Thyroid gland (tissue), 4 donors: ENCODE measurements around the gene MID1. TPM values are rescaled to one million over a fixed set of nuclear protein-coding genes. Genes with fewer than 3 reads are reported as not detected.
A peak's percentile ranks its signal among the peaks of the same experiment; 100 is the strongest.

Source experiments
- DNase-seq, 2 donors: peaks; one replicate each; pipeline ENCODE4 v3.0.0-alpha.2; 2019
- H3K27ac ChIP-seq, 3 donors: fragments of 200-600 bp; sonication (generic); 1 replicate in 2 of 3; 2 replicates in 1 of 3; pipeline ENCODE4 v1.5.1; 2016 to 2019; ENCODE audit warnings: mild to moderate bottlenecking in 1 of 3, moderate library complexity in 1 of 3
- H3K27me3 ChIP-seq: fragments of 200-600 bp; sonication (generic); one replicate; pipeline ENCODE4 v1.5.1; 2019
- H3K36me3 ChIP-seq, 2 donors: fragments of 200-600 bp; sonication (generic); one replicate each; pipeline ENCODE4 v1.5.1; 2016 to 2019
- H3K4me1 ChIP-seq, 2 donors: fragments of 200-600 bp; sonication (generic); one replicate each; pipeline ENCODE4 v1.5.1; 2017 to 2019
- H3K4me3 ChIP-seq, 3 donors: fragments of 200-600 bp; sonication (generic); replicated peaks in 1 of 3; 1 replicate in 2 of 3; 2 replicates in 1 of 3; pipeline ENCODE4 v1.5.1; 2016; ENCODE audit warnings: mild to moderate bottlenecking in 1 of 3
- H3K9me3 ChIP-seq: fragments of 200-600 bp; sonication (generic); one replicate; pipeline ENCODE4 v1.5.1; 2017
- POLR2A ChIP-seq, 2 donors: fragments of 450-650 bp; IDR thresholded peaks; one replicate each; pipeline ENCODE4 v1.6.1; 2017; ENCODE audit warnings: antibody characterized with exemption in 2 of 2, mild to moderate bottlenecking in 2 of 2, moderate library complexity in 1 of 2
- WGBS, 2 donors: methylation state at CpG; one replicate each; pipeline ENCODE4 v1.1.5; 2017; 5-methylcytosine and 5-hydroxymethylcytosine counted together
- intact Hi-C: fragments of 100-400 bp; cut with DNase I; formaldehyde crosslinking; loops from one replicate; pipeline ENCODE4 v1.15.1; 2023
- total RNA-seq, 4 donors: library from RNA; depleted of rRNA; stranded (reverse); fragments of >200 nt; gene quantifications; one replicate each; pipeline ENCODE4 v1.2.3, GENCODE V29; 2016
- TF ChIP-seq, protein P1 (sequence below), 6 experiments: fragments of 200-600 bp in 3 of 6; fragments of 450-650 bp in 3 of 6; sonication (generic) in 3 of 6; IDR thresholded peaks; one replicate each; pipeline ENCODE4 v1.5.1; 2016 to 2019; ENCODE audit warnings: antibody characterized with exemption in 6 of 6, mild to moderate bottlenecking in 2 of 6, inconsistent platforms in 1 of 6, moderate library complexity in 1 of 6

The MID1 gene
- total RNA-seq, 4 donors from 2014 or later, result 9.5 to 19.5 (median 12.7) TPM

DNA sequence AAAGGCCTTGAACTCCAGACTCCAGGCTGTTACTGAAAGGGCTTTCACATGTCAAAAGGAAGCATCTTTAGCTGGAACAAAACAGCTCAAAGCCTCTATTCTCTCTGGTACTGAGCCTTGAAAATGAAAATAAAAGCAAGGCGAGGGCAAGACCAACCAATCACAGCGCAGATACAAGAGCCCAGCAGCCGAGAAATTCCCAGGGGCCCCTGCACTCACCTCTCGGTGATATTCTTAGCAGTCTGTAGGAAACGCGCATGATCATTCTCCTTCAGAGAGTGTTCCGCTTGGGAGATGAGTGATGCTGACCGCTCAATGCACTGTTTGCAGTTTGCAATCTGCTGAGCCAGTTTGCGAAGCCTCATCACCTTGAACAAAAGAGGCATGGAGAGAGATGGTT is 138.1 kb downstream of the MID1 start:
- no peaks in the 10 kb centered on the region for H3K9me3 ChIP-seq
- no peaks in the 10 kb centered on the region for H3K36me3 ChIP-seq
- DNase-seq, result peak; percentile 8 to 12
- 48 to 53% methylated on average over 9 of the region's 9 CpGs for WGBS, 2 donors
- TF ChIP-seq, protein P1, sequence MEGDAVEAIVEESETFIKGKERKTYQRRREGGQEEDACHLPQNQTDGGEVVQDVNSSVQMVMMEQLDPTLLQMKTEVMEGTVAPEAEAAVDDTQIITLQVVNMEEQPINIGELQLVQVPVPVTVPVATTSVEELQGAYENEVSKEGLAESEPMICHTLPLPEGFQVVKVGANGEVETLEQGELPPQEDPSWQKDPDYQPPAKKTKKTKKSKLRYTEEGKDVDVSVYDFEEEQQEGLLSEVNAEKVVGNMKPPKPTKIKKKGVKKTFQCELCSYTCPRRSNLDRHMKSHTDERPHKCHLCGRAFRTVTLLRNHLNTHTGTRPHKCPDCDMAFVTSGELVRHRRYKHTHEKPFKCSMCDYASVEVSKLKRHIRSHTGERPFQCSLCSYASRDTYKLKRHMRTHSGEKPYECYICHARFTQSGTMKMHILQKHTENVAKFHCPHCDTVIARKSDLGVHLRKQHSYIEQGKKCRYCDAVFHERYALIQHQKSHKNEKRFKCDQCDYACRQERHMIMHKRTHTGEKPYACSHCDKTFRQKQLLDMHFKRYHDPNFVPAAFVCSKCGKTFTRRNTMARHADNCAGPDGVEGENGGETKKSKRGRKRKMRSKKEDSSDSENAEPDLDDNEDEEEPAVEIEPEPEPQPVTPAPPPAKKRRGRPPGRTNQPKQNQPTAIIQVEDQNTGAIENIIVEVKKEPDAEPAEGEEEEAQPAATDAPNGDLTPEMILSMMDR (IDR thresholded peaks at IDR 0.05), result no peak
- no peak for TF ChIP-seq POLR2A (IDR thresholded peaks at IDR 0.05)
- H3K4me1 ChIP-seq, result peaks cover 0 to 5% of the 10 kb centered on the region in 2 donors
- peak overlapping the region in 1 of 3 donors; percentile 21 for H3K27ac ChIP-seq
- no peaks in the 10 kb centered on the region for H3K27me3 ChIP-seq
- intact Hi-C loops, result no loop called here
- H3K4me3 ChIP-seq, result no peak overlapping the region

DNA sequence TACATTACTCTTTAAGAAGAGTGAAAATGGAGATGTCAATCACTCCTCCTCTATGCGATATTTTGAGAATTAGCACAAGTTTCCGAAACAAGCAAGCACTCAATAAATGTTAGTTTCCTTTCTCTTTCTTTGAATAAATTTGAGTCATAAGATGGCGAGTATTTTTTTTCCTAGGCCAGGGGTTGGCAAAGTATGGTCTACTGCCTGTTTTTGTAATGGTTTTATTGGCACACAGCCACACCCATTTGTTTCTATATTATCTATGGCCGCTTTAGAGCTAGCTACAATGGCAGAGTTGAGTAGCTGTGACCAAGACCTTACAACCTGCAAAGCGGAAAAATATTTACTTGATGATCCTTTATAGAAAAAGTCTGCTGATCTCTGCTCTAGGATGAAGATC is 139.5 kb downstream of the MID1 start:
- no peaks in the 10 kb centered on the region for H3K9me3 ChIP-seq
- no peak overlapping the region for H3K27ac ChIP-seq
- no peak overlapping the region for H3K4me3 ChIP-seq
- no peaks in the 10 kb centered on the region for H3K27me3 ChIP-seq
- intact Hi-C loops, result no loop called here
- WGBS, 2 donors, result 96% methylated on average over 5 of the region's 5 CpGs
- H3K4me1 ChIP-seq, result peaks cover 0 to 5% of the 10 kb centered on the region in 2 donors
- DNase-seq, result no peak
- no peaks in the 10 kb centered on the region for H3K36me3 ChIP-seq
- TF ChIP-seq, protein P1 (IDR thresholded peaks at IDR 0.05), result no peak

DNA sequence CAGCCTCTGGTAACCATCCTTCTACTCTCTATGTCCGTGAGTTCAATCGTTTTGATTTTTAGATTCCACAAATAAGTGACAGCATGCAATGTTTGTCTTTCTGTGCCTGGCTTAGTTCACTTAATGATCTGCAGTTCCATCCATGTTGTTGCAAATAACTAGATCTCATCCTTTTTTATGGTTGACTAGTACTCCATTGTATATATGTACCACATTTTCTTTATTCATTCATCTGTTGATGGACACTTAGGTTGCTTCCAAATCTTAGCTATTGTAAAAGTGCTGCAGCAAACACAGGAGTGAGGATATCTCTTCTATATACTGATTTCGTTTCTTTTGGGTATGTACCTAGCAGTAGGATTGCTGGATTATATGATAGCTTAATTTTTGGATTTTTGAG is 140.9 kb downstream of the MID1 start:
- Histone ChIP-seq H3K4me1 (peaks cover 0 to 5% of the 10 kb centered on the region in 2 donors), H3K27me3 (no peaks in the 10 kb centered on the region)
- WGBS, 2 donors, result 91 to 95% methylated on average over 3 of the region's 3 CpGs

DNA sequence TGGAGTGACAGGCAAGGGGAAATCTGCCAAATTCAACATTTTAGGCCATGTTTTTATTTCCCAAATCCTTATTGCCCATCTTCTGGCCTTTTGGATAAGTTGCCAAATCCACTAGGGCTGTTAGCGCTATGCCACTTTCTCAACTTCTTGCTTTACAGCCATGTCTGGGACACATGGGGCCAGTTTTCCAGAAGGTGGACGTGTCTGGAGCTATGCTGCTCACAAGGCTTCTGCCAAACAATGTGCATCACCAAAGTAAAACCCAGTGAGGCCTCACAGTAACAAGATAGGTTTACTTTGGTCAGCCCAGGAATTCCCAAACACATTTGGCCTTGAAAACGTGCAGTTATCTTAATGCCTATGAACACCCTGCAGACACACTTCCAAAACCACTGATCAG is 142.9 kb downstream of the MID1 start:
- Histone ChIP-seq H3K4me3 (no peak overlapping the region), H3K9me3 (no peaks in the 10 kb centered on the region), H3K36me3 (no peaks in the 10 kb centered on the region), H3K27ac (no peak overlapping the region), H3K4me1 (no peaks in the 10 kb centered on the region), H3K27me3 (no peaks in the 10 kb centered on the region)
- no peak for TF ChIP-seq POLR2A (IDR thresholded peaks at IDR 0.05)
- TF ChIP-seq, protein P1 (IDR thresholded peaks at IDR 0.05), result no peak
- DNase-seq, result no peak
- intact Hi-C loops, result no loop called here
- WGBS, 2 donors, result 90 to 92% methylated on average over 2 to 3 of the region's 3 CpGs

More for the DNA sequence above, 140.9 kb downstream of the MID1 start:
- Histone ChIP-seq H3K9me3 (no peaks in the 10 kb centered on the region), H3K4me3 (no peak overlapping the region), H3K27ac (no peak overlapping the region), H3K36me3 (no peaks in the 10 kb centered on the region)
- TF ChIP-seq, protein P1 (IDR thresholded peaks at IDR 0.05), result no peak
- TF ChIP-seq POLR2A (IDR thresholded peaks at IDR 0.05), result no peak
- DNase-seq, result no peak
- intact Hi-C loops, result no loop called here

DNA sequence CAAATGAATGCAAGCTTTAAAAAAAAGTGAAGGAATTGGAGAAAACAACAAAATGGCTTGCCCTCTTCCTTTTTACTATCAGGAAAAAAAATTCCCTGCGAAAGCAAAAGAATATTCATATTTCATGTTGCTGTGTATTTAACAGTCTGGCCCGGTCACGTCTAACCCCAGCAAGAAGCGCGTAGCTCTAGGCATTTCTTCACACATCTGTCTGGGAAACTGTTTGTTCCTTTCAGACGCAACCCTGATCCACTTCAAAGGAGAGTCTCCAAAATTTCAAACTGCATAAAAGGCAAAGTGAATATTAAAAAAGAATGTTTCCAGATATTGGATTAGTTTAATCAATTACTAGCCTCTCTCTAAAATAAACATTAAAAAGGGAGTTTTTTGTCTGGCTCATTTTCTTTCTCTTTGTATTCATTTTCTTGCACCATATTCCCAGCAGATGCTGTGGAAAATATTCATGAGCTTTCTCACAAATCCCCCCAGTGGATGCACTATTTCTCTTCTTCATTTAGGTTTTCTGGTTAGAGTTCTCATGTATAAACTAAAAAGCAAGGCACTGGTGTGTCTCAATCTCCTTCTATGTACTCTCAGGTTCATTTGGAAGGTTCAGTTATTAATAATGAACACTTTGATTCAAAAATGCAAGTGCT is 145.3 kb downstream of the MID1 start:
- intact Hi-C loops, result no loop called here
- DNase-seq, result no peak
- no peaks in the 10 kb centered on the region for H3K36me3 ChIP-seq
- no peaks in the 10 kb centered on the region for H3K4me1 ChIP-seq
- no peaks in the 10 kb centered on the region for H3K27me3 ChIP-seq
- H3K27ac ChIP-seq, result no peak overlapping the region
- WGBS, 2 donors, result 76 to 87% methylated on average over 6 of the region's 6 CpGs
- no peaks in the 10 kb centered on the region for H3K9me3 ChIP-seq
- TF ChIP-seq, protein P1 (IDR thresholded peaks at IDR 0.05), result no peak
- no peak for TF ChIP-seq POLR2A (IDR thresholded peaks at IDR 0.05)
- no peak overlapping the region for H3K4me3 ChIP-seq
